GM18861 (cell line): ENCODE data around the gene GALNT12.

ENCODE experiments used
- ATAC-seq: cut with Tn5 transposase; IDR thresholded peaks from one replicate; pipeline ENCODE4 v1.9.1; 2021; ENCODE audit not compliant: unreplicated experiment

The GALNT12 gene

DNA sequence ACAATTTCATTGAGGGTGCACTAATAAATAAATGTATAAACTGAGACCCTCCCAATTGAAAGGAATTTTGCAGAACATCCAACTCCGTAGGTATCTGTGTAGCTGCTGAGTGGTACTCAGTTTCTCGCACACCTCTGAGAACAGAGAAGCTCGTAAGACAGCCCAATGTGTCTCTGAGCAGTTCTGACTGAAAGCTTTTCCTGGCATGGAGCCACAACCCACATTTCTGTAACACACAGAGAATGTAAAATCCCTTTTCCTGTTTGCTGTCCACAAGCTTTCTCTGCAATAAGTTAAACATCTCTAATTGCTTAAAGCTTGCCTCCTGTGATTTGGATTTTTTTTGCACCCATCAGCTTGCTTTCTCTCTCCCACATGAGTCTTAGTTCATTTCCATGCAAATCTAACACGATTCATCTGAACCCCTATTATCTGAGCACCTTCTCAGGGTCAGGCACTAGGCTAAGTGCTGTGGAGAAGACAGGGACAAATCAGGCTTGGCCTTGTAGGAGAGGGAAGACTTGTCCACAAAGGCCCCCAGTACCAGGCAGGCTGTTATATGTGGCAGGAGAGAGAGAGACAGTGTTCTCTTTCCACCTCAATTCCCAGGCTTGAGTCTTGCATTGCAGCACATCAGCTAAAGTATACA, 92.1 kb downstream of the GALNT12 start:
- ATAC-seq, result no peak
